ENCODE results near the gene CPNE9.

DNA sequence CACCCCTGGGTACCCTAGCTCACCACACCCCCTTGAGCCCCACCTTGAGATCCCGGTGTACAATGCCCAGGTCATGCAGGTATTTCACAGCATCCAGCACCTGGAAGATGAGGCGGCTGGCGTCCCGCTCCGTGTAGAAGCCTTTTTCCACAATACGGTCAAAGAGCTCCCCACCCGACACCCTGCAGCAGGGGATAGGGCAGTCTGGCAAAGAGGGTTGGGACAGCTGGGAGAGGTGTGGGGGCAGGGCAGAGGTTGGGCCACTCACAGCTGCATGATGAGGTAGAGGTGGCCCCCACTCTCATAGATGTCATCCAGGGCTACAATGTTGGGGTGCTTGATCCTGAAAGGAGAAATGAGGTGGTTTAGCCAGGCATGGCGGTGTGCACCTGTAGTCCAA lies 59.2 kb downstream of the CPNE9 start:
- TF ChIP-seq, protein P1, sequence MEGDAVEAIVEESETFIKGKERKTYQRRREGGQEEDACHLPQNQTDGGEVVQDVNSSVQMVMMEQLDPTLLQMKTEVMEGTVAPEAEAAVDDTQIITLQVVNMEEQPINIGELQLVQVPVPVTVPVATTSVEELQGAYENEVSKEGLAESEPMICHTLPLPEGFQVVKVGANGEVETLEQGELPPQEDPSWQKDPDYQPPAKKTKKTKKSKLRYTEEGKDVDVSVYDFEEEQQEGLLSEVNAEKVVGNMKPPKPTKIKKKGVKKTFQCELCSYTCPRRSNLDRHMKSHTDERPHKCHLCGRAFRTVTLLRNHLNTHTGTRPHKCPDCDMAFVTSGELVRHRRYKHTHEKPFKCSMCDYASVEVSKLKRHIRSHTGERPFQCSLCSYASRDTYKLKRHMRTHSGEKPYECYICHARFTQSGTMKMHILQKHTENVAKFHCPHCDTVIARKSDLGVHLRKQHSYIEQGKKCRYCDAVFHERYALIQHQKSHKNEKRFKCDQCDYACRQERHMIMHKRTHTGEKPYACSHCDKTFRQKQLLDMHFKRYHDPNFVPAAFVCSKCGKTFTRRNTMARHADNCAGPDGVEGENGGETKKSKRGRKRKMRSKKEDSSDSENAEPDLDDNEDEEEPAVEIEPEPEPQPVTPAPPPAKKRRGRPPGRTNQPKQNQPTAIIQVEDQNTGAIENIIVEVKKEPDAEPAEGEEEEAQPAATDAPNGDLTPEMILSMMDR (IDR thresholded peaks at IDR 0.05; ENCODE audit: low read length): no peak
- TF ChIP-seq EZH2 (IDR thresholded peaks at IDR 0.05; ENCODE audit: borderline replicate concordance, low read length): no peak
